ENCODE data around the gene TANC1.

GRCh38 chr2:159225025-159226016 lies 256.9 kb downstream of the TANC1 start:
- TF ChIP-seq POLR2AphosphoS5 (IDR thresholded peaks at IDR 0.05; ENCODE audit: low read depth, low read length) (no peak), POLR2A (IDR thresholded peaks at IDR 0.05; ENCODE audit: low read depth, low read length) (no peak)

Measured in GM12892 (cell line).